H9 (cell line): Measurements from ENCODE around the gene OMA1. TPM values are rescaled to one million over a fixed set of nuclear protein-coding genes. Genes with fewer than 3 reads are reported as not detected.

Experiments used
- DNase-seq: peaks from one replicate; pipeline ENCODE4 v3.0.0-alpha.2; 2017
- H2AFZ ChIP-seq: one replicate; pipeline ENCODE4 v1.6.1; 2013; ENCODE audit warnings: mild to moderate bottlenecking, low read length, control low read depth, moderate library complexity
- H2AK5ac ChIP-seq: 2 replicates; pipeline ENCODE4 v1.6.1; 2013; ENCODE audit warnings: low read length, control low read depth, mixed read lengths; ENCODE audit not compliant: insufficient read length
- H2BK120ac ChIP-seq: one replicate; pipeline ENCODE4 v1.6.1; 2013; ENCODE audit warnings: low read depth, mild to moderate bottlenecking, low read length, control low read depth, inconsistent platforms; ENCODE audit not compliant: poor library complexity, severe bottlenecking
- H2BK12ac ChIP-seq: 2 replicates; pipeline ENCODE4 v1.6.1; 2013; ENCODE audit warnings: low read length, control low read depth, mixed read lengths, low read depth; ENCODE audit not compliant: insufficient read length
- H2BK15ac ChIP-seq: 2 replicates; pipeline ENCODE4 v1.6.1; 2013; ENCODE audit warnings: low read depth, low read length, control low read depth
- H2BK20ac ChIP-seq: one replicate; pipeline ENCODE4 v1.6.1; 2013; ENCODE audit warnings: low read depth, mild to moderate bottlenecking, low read length, control low read depth, inconsistent platforms; ENCODE audit not compliant: poor library complexity, severe bottlenecking
- H2BK5ac ChIP-seq: 2 replicates; pipeline ENCODE4 v1.6.1; 2013; ENCODE audit warnings: low read length, control low read depth, mixed read lengths; ENCODE audit not compliant: insufficient read length
- H3K14ac ChIP-seq: 2 replicates; pipeline ENCODE4 v1.6.1; 2013; ENCODE audit warnings: low read length, control low read depth; ENCODE audit not compliant: insufficient read depth
- H3K18ac ChIP-seq: 2 replicates; pipeline ENCODE4 v1.6.1; 2013; ENCODE audit warnings: low read depth, mild to moderate bottlenecking, mixed read lengths, low read length, control low read depth; ENCODE audit not compliant: insufficient read length
- H3K23ac ChIP-seq: 2 replicates; pipeline ENCODE4 v1.6.1; 2013; ENCODE audit warnings: low read length, control low read depth, mixed read lengths, low read depth; ENCODE audit not compliant: insufficient read length
- H3K23me2 ChIP-seq: 2 replicates; pipeline ENCODE4 v1.6.1; 2013; ENCODE audit warnings: low read depth, mild to moderate bottlenecking, mixed read lengths, low read length, control low read depth; ENCODE audit not compliant: insufficient read length, poor library complexity, severe bottlenecking
- H3K27ac ChIP-seq: 2 replicates; pipeline ENCODE4 v1.5.1; 2013; ENCODE audit warnings: low read length, control low read depth, mixed read lengths, low read depth; ENCODE audit not compliant: insufficient read length
- H3K27me3 ChIP-seq: 2 replicates; pipeline ENCODE4 v1.6.1; 2013; ENCODE audit warnings: low read length, control low read depth, inconsistent platforms; ENCODE audit not compliant: insufficient read depth
- H3K4ac ChIP-seq: 2 replicates; pipeline ENCODE4 v1.6.1; 2013; ENCODE audit warnings: low read depth, mild to moderate bottlenecking, control low read depth, inconsistent platforms, low read length, moderate library complexity
- H3K4me1 ChIP-seq: 2 replicates; pipeline ENCODE4 v1.6.1; 2013; ENCODE audit warnings: low read length, control low read depth, inconsistent platforms; ENCODE audit not compliant: insufficient read depth
- H3K4me2 ChIP-seq: 2 replicates; pipeline ENCODE4 v1.6.1; 2013; ENCODE audit warnings: low read length, control low read depth, mixed read lengths; ENCODE audit not compliant: insufficient read length, insufficient read depth
- H3K56ac ChIP-seq: 2 replicates; pipeline ENCODE4 v1.6.1; 2013; ENCODE audit warnings: low read depth, mild to moderate bottlenecking, mixed read lengths, low read length, control low read depth; ENCODE audit not compliant: insufficient read length
- H3K79me1 ChIP-seq: 2 replicates; pipeline ENCODE4 v1.6.1; 2013; ENCODE audit warnings: low read depth, mild to moderate bottlenecking, moderate library complexity, low read length, control low read depth, inconsistent platforms; ENCODE audit not compliant: insufficient read depth, poor library complexity, severe bottlenecking
- H3K79me2 ChIP-seq: 2 replicates; pipeline ENCODE4 v1.6.1; 2013; ENCODE audit warnings: low read length, control low read depth, inconsistent platforms; ENCODE audit not compliant: insufficient read depth
- H3K9ac ChIP-seq: 2 replicates; pipeline ENCODE4 v1.6.1; 2013; ENCODE audit warnings: low read length, control low read depth, mixed read lengths; ENCODE audit not compliant: insufficient read length; ENCODE audit errors: extremely low read depth
- H3K9me3 ChIP-seq: one replicate; pipeline ENCODE4 v1.6.1; 2013; ENCODE audit warnings: low read depth, low read length, inconsistent platforms; ENCODE audit not compliant: control insufficient read depth
- H3T11ph ChIP-seq: one replicate; pipeline ENCODE4 v1.6.1; 2013; ENCODE audit warnings: mild to moderate bottlenecking, low read length, control low read depth, inconsistent platforms
- H4K20me1 ChIP-seq: one replicate; pipeline ENCODE4 v1.6.1; 2013; ENCODE audit not compliant: control insufficient read depth, insufficient read length, insufficient read depth
- H4K5ac ChIP-seq: 2 replicates; pipeline ENCODE4 v1.6.1; 2013; ENCODE audit warnings: low read depth, mild to moderate bottlenecking, mixed read lengths, low read length, control low read depth; ENCODE audit not compliant: insufficient read length
- H4K8ac ChIP-seq: replicated peaks from 2 replicates; pipeline ENCODE4 v1.6.1; 2013; ENCODE audit warnings: low read length, control low read depth, mixed read lengths, low read depth; ENCODE audit not compliant: insufficient read length
- H4K91ac ChIP-seq: 2 replicates; pipeline ENCODE4 v1.6.1; 2013; ENCODE audit warnings: low read depth, mild to moderate bottlenecking, moderate library complexity, mixed read lengths, low read length, control low read depth; ENCODE audit not compliant: insufficient read length
- H3K27ac Mint-ChIP-seq, 3 experiments: 2 replicates in 2 of 3; 3 replicates in 1 of 3; pipeline ENCODE4 v1.8.0; 2020 to 2021; ENCODE audit warnings: mixed read lengths in 3 of 3, mild to moderate bottlenecking in 1 of 3, moderate library complexity in 1 of 3
- H3K27me3 Mint-ChIP-seq: 2 replicates; pipeline ENCODE4 v1.8.0; 2021; ENCODE audit warnings: low read depth, mild to moderate bottlenecking, moderate library complexity, mixed read lengths
- H3K36me3 Mint-ChIP-seq, 3 experiments: 2 replicates in 2 of 3; 3 replicates in 1 of 3; pipeline ENCODE4 v1.8.0; 2020 to 2021; ENCODE audit warnings: low read depth in 3 of 3, mixed read lengths in 3 of 3; ENCODE audit not compliant: insufficient read depth in 1 of 3
- H3K4me1 Mint-ChIP-seq, 2 experiments: 2 replicates each; pipeline ENCODE4 v1.8.0; 2020; ENCODE audit warnings: mixed read lengths in 2 of 2
- H3K4me3 Mint-ChIP-seq, 2 experiments: 2 replicates in 1 of 2; 3 replicates in 1 of 2; pipeline ENCODE4 v1.8.0; 2020 to 2021; ENCODE audit warnings: mild to moderate bottlenecking in 2 of 2, mixed read lengths in 2 of 2, moderate library complexity in 1 of 2
- H3K9me3 Mint-ChIP-seq, 2 experiments: 2 replicates in 1 of 2; 3 replicates in 1 of 2; pipeline ENCODE4 v1.8.0; 2020; ENCODE audit warnings: mild to moderate bottlenecking in 2 of 2, mixed read lengths in 2 of 2, moderate library complexity in 1 of 2
- CTCF ChIP-seq: fragments of 200-600 bp; sonication (generic); conservative IDR thresholded peaks from 3 replicates; pipeline ENCODE4 v1.8.0; 2021; ENCODE audit warnings: antibody characterized with exemption, mild to moderate bottlenecking
- WGBS: extraction: QIAGEN DNeasy Blood & Tissue Kit; methylation state at CpG from one replicate; pipeline ENCODE4 v1.1.7; 2013; ENCODE audit warnings: missing lambda C conversion rate, low lambda C conversion rate, mixed read lengths; ENCODE audit not compliant: insufficient read length; ENCODE audit errors: extremely low coverage; 5-methylcytosine and 5-hydroxymethylcytosine counted together
- total RNA-seq: library from RNA; stranded (reverse); gene quantifications from 2 replicates; pipeline ENCODE4 v1.2.1, GENCODE V29; 2021

The OMA1 gene
- total RNA-seq, 1 experiment from 2014 or later, result 12.9 TPM

GRCh38 chr1:58505286-58505685 lies 41.2 kb downstream of the OMA1 start:
- H3K56ac ChIP-seq, result no peak overlapping the region
- H3T11ph ChIP-seq, result no peak overlapping the region
- DNase-seq, result no peak
- no peak overlapping the region for H4K8ac ChIP-seq
- H3K23ac ChIP-seq, result no peak overlapping the region
- no CpG with 5 or more reads among the region's 4 CpGs for WGBS
- no peak overlapping the region for H3K27ac Mint-ChIP-seq
- H3K4me1 Mint-ChIP-seq, result no peaks in the 10 kb centered on the region
- no peak overlapping the region for H2BK12ac ChIP-seq
- no peak overlapping the region for H3K18ac ChIP-seq
- no peaks in the 10 kb centered on the region for H3K27me3 Mint-ChIP-seq
- no peak overlapping the region for H2BK120ac ChIP-seq
- no peaks in the 10 kb centered on the region for H3K9me3 ChIP-seq
- no peak overlapping the region for H3K14ac ChIP-seq
- H3K79me1 ChIP-seq, result no peaks in the 10 kb centered on the region
- H3K36me3 Mint-ChIP-seq, result peaks cover 0 to under 1% (median 0%) of the 10 kb centered on the region in 3 experiments; a peak in 1 of 7 replicates
- no peaks in the 10 kb centered on the region for H3K23me2 ChIP-seq
- H2AK5ac ChIP-seq, result no peak overlapping the region
- no peak for TF ChIP-seq CTCF
- no peaks in the 10 kb centered on the region for H3K27me3 ChIP-seq
- no peak overlapping the region for H2BK5ac ChIP-seq
- no peak overlapping the region for H3K9ac ChIP-seq
- no peak overlapping the region for H2BK15ac ChIP-seq
- no peak overlapping the region for H2AFZ ChIP-seq
- H4K91ac ChIP-seq, result no peak overlapping the region
- no peaks in the 10 kb centered on the region for H3K4me1 ChIP-seq
- H3K27ac ChIP-seq, result no peak overlapping the region
- H3K9me3 Mint-ChIP-seq, result no peaks in the 10 kb centered on the region
- no peak overlapping the region for H3K4ac ChIP-seq
- H3K4me3 Mint-ChIP-seq, result no peak overlapping the region
- no peak overlapping the region for H3K4me2 ChIP-seq
- H2BK20ac ChIP-seq, result no peak overlapping the region
- no peaks in the 10 kb centered on the region for H3K79me2 ChIP-seq
- no peaks in the 10 kb centered on the region for H4K20me1 ChIP-seq
- no peak overlapping the region for H4K5ac ChIP-seq
